Left renal cortex interstitium (tissue), 4 donors: ENCODE data around the gene MYBPC2. TPM values are rescaled to one million over a fixed set of nuclear protein-coding genes. Genes with fewer than 3 reads are reported as not detected.

Source experiments
- DNase-seq, 4 donors: peaks; one replicate each; pipeline ENCODE4 v3.0.0-alpha.2; 2013; ENCODE audit warnings: low read depth in 4 of 4, low spot score in 2 of 4, missing footprints in 1 of 4
- polyA plus RNA-seq, 4 donors: library from polyadenylated mRNA; unstranded; fragments of 120-200 nt; gene quantifications; one replicate each; pipeline ENCODE4 v1.2.1, GENCODE V29; 2013; ENCODE audit not compliant: insufficient read length in 4 of 4

The MYBPC2 gene
- polyA plus RNA-seq, 4 donors: 0.86 to 1.9 (median 1.2) TPM

DNA sequence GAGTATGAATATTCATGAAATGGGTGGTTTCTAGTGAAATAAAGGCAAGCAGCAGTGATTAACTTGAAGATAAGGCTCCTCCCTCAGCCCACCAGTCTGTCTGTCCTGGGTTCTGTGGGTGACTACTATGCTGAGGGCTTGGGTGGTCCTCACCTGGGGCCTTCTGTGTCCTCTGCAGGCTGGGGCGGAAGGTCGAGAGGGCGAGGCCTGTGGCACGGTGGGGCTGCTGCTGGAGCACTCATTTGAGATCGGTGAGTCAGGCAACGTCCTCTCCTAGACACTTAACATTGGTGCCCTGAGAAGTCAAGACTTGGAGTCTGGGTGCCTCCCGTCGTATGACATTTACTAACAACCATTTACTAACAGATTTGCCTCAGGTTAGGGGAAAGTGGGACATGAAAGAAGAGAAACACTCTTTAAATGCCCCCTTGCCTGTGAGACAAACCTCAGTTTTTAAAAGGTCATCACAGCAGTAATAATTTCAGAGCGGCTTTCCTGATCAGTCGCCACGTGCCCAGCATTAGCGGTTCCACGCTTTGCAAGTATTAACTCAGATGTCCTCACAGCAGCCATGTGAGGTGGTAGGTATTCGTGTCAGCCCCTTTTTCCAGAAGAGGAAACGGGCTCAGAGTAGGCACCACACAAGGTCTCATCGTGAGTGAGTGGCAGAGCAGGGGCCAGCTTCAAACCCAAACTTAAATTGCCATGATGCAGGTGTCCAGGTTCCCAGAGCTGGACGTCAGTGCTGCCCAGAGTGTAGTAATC lies 45.2 kb downstream of the MYBPC2 start:
- no peak for DNase-seq

GRCh38 chr19:50478901-50479715 lies 46.4 kb downstream of the MYBPC2 start:
- no peak for DNase-seq

- DNase-seq: no peak
Observed at GRCh38 chr19:50479761-50480251, 47.1 kb downstream of the MYBPC2 start.

- no peak for DNase-seq
Observed at GRCh38 chr19:50480281-50481111, 47.8 kb downstream of the MYBPC2 start.

DNA sequence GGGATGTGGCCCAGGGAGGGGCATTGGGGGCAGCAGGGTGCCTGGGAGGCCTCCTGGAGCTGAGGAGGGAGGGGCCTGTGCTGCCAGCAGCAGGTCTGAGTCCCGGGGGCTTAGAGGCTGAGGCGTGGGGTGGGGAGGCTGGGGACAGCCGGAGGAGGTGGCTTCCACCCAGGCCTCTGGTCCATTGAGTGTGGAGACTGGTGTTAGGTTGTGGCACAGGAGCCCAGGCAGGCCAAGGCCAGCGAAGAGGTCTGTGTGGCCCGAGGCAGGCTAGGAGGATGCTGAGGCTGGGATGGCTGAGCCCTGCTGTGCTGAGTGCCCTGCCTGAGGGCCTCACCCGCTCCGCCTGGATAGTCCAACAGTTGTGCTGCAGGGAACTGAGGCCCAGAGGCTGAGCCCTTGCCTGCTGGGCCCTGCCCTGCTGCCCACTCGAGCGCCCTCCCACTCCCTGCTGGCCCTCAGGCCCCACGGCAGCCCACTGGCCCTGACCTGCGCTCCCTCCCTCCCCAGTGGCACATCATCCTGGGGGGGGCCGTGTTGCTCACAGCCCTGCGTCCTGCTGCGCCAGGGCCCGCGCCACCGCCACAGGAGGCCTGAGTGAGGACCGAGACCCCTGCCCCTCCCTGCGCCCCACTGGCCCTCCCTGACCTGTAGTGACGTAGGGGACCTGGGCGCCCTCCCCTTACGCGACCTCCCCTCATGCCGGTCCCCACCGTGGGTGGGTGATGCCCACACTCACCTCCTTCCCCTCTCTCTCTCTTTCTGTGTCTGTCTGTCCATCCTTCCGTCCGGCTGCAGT lies 48.9 kb downstream of the MYBPC2 start:
- DNase-seq: no peak

- DNase-seq: no peak
Observed at GRCh38 chr19:50482271-50482855, 49.7 kb downstream of the MYBPC2 start.

DNA sequence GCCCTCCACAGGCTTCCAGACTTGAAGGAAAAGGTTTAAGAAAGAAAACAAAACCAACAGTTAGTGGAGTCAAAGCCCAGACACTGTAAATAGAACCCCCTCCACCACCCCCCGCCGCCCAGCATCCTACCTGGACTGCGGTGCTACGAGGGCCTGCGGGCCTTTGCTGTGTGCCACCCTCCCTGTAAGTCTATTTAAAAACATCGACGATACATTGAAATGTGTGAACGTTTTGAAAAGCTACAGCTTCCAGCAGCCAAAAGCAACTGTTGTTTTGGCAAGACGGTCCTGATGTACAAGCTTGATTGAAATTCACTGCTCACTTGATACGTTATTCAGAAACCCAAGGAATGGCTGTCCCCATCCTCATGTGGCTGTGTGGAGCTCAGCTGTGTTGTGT lies 50.2 kb downstream of the MYBPC2 start:
- DNase-seq: no peak

- DNase-seq: no peak
Observed at GRCh38 chr19:50485284-50485955, 52.7 kb downstream of the MYBPC2 start.

GRCh38 chr19:50486823-50487515 lies 54.3 kb downstream of the MYBPC2 start:
- no peak for DNase-seq

- DNase-seq: no peak
Observed at GRCh38 chr19:50488389-50489194, 55.9 kb downstream of the MYBPC2 start.

DNA sequence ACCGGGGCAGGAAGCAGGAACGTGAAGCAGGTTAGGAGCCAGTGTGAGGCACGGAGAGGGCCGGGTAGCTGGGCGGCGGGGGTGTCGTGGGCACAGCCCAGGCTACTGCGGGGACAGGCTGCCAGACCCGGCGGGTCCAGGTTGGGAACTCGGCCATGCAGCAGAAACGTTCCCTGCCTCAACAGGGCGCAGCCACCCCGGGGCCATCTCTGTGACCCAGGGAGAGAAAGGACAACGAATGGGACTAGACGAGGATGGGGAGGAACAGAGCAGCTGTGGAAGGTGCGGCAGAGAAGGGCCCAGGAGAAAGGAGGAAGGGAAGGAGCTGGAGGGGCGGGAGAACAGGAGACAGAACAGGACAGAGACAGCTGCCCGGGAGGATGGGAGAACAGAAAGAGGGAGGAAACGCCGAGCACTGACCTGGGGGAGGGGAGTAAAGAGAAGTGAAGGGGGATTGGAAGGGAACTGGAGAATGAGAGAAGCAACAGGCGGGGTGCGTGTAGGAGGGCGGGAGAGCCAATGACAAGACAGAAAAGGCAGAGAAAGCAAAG lies 56.8 kb downstream of the MYBPC2 start:
- DNase-seq: no peak

DNA sequence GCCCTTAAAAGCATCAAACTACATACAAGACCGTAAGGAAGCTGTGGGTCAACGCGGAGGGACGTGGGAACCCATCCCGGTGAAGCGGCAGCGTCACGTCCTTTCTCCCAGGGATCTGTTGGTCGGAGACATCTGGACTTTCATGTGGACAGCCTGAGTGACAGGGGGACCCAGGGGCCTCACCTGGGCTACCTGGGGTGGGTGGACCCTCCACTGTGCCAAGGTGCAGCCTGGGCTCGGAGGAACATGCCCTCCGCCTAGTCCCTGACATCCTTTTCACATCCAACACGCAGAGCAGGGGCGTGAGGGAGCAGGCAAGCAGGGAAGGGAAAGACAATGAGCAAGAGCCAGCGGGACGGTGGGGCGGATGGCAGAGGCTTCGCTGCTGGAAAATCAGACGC lies 57.7 kb downstream of the MYBPC2 start:
- no peak for DNase-seq

DNA sequence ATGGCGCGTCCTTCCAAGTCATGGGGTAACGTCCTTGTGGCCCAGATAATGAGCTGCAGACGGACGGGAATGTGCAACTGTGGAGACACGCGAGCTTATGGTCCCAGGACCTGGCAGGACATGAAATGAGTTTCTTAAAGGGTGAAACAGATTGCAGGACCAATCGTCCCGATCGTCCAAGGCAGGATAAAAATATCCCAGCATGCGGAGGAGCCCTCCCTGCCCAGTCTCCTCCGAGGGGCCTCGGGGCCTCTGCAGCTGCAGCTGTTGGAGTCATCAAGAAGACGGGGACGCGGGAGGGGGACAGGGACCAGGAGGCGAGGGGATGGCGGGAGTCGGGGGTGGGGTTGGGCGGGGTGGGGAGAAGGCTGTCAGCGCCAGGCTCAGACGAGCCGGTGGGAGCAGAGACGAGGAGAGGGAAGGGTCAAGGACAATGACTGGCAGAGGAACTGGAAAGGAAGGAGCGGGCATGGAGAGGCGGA lies 58.3 kb downstream of the MYBPC2 start:
- no peak for DNase-seq

DNA sequence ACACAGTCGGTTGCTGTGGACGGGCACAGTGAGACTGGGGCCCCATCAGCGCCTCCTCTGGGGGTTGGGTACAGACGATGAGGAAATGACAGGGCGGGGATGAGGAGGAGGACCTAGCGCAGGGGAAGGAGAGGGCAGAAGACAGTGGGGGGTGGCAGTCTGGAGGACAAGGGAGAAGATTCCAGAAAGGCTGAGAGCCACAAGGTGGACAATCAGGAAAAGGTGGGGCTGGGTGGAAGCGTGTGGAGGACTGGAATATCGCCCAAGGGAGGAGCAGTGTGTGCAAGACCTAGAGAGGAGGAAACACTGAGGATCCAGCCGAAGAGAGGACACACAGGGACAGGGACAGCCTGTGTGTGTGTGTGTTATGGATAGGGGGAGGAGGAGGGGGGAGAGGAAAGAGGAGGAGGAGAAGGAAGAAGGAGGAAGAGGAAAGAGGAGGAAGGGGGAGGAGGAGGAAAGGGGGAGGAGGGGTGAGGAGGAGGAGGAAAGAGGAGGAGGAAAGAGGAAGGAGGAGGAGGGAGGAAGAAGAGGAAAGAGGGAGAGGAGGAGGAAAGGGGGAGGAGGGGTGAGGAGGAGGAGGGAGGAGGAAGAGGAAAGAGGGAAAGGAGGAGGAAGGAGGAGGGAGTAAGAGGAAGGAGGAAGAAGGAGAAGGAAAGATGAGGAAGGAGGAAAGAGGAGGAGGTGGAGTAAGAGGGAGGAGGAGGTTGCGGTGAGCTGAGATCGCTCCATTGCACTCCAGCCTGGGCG lies 59.8 kb downstream of the MYBPC2 start:
- no peak for DNase-seq

GRCh38 chr19:50493171-50493570 lies 60.5 kb downstream of the MYBPC2 start:
- DNase-seq: no peak

DNA sequence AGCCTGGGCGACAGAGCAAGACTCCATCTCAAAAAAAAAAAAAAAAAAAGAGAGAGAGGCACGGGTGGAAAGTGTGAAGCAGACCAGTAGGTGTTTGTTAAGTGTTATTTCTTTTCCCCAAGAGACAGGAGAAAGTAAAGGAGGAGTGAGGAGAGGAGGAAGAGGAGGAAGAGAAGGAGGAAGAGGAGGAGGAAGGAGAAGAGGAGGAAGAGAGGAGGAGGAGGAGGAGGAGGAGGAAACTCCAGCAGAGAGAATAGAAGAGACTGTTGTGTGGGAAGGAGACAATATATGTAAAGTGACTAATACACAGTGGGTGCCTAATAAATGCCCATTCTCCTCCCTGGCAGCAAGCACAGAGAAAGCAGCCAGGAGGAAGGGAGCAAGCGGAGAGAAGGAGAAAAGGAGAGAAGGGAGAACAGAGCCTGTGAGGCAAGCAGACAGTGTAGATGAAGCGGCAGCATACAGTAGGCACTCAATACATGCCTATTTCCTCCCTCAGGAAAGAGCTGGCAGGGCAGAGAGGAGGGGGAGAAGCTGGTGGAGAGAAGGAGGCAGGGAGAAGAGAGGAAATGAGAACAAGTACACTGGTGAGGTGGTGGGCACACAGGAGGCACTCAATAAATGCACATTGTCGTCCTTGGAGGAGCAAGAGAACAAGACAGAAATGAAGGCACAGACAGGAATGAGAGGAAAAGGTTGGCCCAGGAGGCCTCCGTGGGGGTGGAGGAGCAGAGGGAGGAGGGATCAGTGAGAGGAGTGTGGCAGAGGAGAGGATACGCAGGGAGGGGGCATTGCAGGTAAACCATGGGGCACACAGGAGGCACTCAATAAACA lies 61.7 kb downstream of the MYBPC2 start:
- DNase-seq: no peak
